Activated CD8-positive, alpha-beta memory T cell treated with anti-CD3 and anti-CD28 coated beads, Interleukin-2, amount 50 U/mL, for 24 hours (primary cell): ENCODE measurements around the gene RAD51B.
"Not testable (repeated sequence)": the region's sequence is repeated elsewhere in the genome, so short reads cannot be mapped to it uniquely, and the experiment has no call there.

Experiments used
- DNase-seq: peaks from one replicate; pipeline ENCODE4 v3.0.0-alpha.2; 2020; ENCODE audit errors: extremely low read depth

The RAD51B gene

GRCh38 chr14:67819563-67820421, at the start of gene RAD51B:
Gene RAD51B (plus strand): TSS chr14:67819779.
- DNase-seq = peak; percentile 70

- no peak for DNase-seq
Measured at GRCh38 chr14:67773844-67774377, 45.7 kb upstream of the RAD51B start.

- DNase-seq = no peak
Measured at GRCh38 chr14:67776653-67777322, 42.8 kb upstream of the RAD51B start.

GRCh38 chr14:67778792-67779191, 40.8 kb upstream of the RAD51B start:
- DNase-seq = no peak

- DNase-seq = no peak
Measured at GRCh38 chr14:67782090-67782489, 37.5 kb upstream of the RAD51B start.

- no peak for DNase-seq
Measured at GRCh38 chr14:67784244-67784823, 35.2 kb upstream of the RAD51B start.

- no peak for DNase-seq
Measured at GRCh38 chr14:67785270-67786109, 34.1 kb upstream of the RAD51B start.

GRCh38 chr14:67787673-67788072, 31.9 kb upstream of the RAD51B start:
- no peak for DNase-seq

- no peak for DNase-seq
Measured at GRCh38 chr14:67798731-67799130, 20.8 kb upstream of the RAD51B start.

- DNase-seq = no peak
Measured at GRCh38 chr14:67800743-67801142, 18.8 kb upstream of the RAD51B start.

- no peak for DNase-seq
Measured at GRCh38 chr14:67806246-67806645, 13.3 kb upstream of the RAD51B start.

GRCh38 chr14:67814821-67815220, 4.8 kb upstream of the RAD51B start:
- DNase-seq = no peak

- no peak for DNase-seq
Measured at GRCh38 chr14:67815573-67816225, 3.9 kb upstream of the RAD51B start.

- DNase-seq = peak; percentile 72
Measured at GRCh38 chr14:67816326-67817002, 3.1 kb upstream of the RAD51B start, which contains the start of gene ZFYVE26. Gene ZFYVE26 (minus strand): TSS chr14:67816590. CDS start chr14:67815963, 627 bp downstream.

- no peak for DNase-seq
Measured at GRCh38 chr14:67817750-67818438, 1.7 kb upstream of the RAD51B start.

GRCh38 chr14:67818476-67818875, 1.1 kb upstream of the RAD51B start:
- DNase-seq = not testable (repeated sequence)

- no peak for DNase-seq
Measured at GRCh38 chr14:67820428-67820971, 921 bp downstream of the RAD51B start.

- no peak for DNase-seq
Measured at GRCh38 chr14:67821121-67821520, 1.5 kb downstream of the RAD51B start.

- no peak for DNase-seq
Measured at GRCh38 chr14:67831113-67831512, 11.5 kb downstream of the RAD51B start.
